ENCODE measurements around the gene CRACDL.

CRACDL gene

DNA sequence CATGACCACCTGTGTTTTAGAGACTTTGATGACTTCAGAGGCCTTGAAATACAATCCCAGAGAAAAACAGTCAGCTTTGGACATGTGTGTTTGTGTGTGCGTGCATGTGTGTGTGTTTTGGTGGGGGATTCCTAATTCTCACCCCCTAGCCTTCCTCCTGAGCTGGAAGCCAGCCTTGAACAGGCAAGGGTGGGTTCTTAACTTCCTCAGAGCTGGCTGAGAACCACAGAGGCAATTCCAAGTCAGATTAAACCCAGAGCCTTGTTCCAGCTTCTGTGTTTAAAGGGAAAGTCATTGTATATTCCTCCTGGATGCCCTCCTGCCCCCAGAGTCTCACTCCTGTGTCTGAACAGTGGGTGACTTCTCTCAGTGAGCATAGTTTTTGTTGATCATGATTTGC is 159.9 kb downstream of the CRACDL start:
- H3K27ac ChIP-seq, result no peak overlapping the region
- TF ChIP-seq ZFX (IDR thresholded peaks at IDR 0.05; ENCODE audit: borderline replicate concordance) (no peak), CTCF (IDR thresholded peaks at IDR 0.05) (no peak)

- TF ChIP-seq CTCF (IDR thresholded peaks at IDR 0.05) (no peak), ZFX (IDR thresholded peaks at IDR 0.05; ENCODE audit: borderline replicate concordance) (no peak)
- no peak overlapping the region for H3K27ac ChIP-seq
Observed at GRCh38 chr2:98775146-98775986, 160.7 kb downstream of the CRACDL start.

DNA sequence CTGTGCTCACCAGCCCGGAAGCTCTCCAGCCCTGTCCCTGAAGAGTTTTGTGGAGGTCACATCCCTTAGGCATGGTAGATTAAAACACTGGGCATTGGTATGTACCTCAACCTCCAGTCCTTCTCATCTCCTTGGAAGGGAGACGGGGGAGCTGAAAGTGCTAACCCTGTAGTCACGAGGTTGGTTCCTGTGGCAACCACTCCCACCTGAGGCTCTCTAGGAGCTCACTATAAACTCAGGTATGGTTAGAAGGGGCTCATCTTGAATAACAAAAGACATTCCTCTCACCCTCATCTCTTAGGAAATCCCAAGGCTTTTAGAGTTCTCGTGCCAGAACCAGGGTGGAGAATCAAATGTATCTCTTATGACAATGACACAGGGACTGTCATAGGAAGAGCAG is 162.1 kb downstream of the CRACDL start:
- H3K27ac ChIP-seq, result no peak overlapping the region
- TF ChIP-seq CTCF (IDR thresholded peaks at IDR 0.05) (no peak), ZFX (IDR thresholded peaks at IDR 0.05; ENCODE audit: borderline replicate concordance) (no peak)

GRCh38 chr2:98773169-98773568 is 162.9 kb downstream of the CRACDL start:
- no peak for TF ChIP-seq CTCF (IDR thresholded peaks at IDR 0.05)
- TF ChIP-seq ZFX (IDR thresholded peaks at IDR 0.05; ENCODE audit: borderline replicate concordance), result no peak
- no peak overlapping the region for H3K27ac ChIP-seq

- no peak overlapping the region for H3K27ac ChIP-seq
- TF ChIP-seq ZFX (IDR thresholded peaks at IDR 0.05; ENCODE audit: borderline replicate concordance) (no peak), CTCF (IDR thresholded peaks at IDR 0.05) (no peak)
Observed at GRCh38 chr2:98772536-98772935, 163.5 kb downstream of the CRACDL start.

- no peak for TF ChIP-seq CTCF (IDR thresholded peaks at IDR 0.05)
- no peak for TF ChIP-seq ZFX (IDR thresholded peaks at IDR 0.05; ENCODE audit: borderline replicate concordance)
- H3K27ac ChIP-seq, result no peak overlapping the region
Observed at GRCh38 chr2:98771721-98772524, 164.1 kb downstream of the CRACDL start.

DNA sequence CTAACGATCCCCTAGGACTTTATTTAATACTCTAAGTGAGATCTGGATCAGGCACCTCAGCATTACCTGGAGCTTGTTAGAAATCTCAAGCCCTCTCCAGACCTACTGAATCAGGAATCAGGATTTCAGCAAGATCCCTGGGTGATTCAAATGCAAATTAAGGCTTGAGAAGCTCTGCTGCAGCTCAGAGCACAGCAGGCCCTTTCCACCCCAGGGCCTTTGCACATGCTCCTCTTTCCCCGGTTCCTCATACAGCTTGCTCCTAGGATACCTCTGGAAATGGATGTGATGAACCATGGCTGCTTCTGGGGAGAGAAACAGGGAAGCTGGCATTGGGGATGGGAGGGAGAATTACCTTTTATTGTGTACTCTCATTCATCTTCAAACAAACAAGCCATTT is 164.8 kb downstream of the CRACDL start:
- no peak overlapping the region for H3K27ac ChIP-seq
- TF ChIP-seq CTCF (IDR thresholded peaks at IDR 0.05), result no peak
- no peak for TF ChIP-seq ZFX (IDR thresholded peaks at IDR 0.05; ENCODE audit: borderline replicate concordance)
